ENCODE results near the gene SBSN.

SBSN gene

GRCh38 chr19:35554076-35554475 lies 26.0 kb upstream of the SBSN start:
- no peak for DNase-seq

- DNase-seq = no peak
Observed at GRCh38 chr19:35553385-35554000, 25.4 kb upstream of the SBSN start.

GRCh38 chr19:35552534-35553384 lies 24.6 kb upstream of the SBSN start:
- no peak for DNase-seq

DNA sequence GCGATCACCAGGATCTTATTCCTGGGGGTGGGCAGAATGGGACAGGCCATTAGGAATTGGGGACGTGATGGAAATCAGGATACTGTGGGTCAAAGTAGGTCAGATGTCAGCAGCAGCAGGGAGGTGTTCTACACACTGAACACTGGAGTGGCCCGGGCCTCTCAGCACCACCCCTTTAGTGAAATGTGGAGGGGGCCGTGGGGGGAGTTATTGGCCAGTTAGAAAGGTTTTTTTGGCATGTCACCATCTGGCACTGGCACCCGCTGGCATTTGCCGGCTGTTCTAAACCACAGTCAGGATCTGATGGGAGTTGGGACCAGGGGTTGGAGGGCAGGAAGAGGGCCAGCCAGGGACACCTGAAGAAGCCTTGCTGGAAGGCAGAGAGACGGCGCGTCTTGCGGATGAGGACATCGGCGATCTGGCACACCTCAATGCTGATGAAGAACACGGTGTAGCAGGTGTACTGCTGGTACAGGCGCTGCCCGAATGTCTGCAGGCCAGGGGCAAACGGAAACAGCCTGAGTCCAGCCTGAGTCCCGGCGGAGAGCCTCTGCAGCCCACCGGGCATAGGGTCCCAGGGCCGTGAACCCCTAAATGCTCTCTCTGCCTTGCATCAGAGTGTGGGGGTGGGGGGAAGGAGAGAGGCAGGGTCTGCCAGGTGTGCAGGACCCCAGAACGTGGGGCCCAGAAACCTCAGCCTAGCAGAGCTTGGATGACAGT lies 23.1 kb upstream of the SBSN start:
- no peak for DNase-seq

DNA sequence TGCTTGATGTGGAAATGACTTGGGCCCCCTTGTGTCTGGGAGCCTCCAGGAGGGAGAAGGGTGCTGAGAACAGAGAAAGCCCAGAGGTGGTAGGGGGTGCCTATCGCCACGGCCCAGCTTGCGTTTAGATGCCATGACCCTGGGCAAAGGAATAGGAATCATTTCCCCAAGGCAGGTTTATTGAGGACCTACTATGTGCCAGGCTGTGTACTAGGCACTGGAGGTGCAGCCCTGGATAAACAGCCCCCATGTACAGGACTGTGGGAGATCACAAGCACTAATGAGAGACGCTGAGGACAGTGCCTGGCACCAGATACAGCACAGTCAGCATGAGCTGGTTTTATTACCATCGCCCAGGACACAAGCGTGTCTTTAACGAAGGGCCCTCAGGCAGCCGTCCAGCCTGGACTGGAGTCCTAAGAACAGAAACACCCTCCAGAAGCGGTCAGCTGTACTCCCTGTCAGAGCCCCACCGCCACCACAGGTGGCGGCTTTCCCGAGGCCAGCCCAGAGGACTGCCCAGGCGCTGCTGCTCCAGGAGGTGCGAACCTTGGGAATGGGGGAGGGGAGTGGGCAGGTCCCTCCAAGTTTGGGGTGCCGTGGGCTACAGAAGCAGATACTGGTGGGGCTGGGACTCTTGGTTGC lies 21.9 kb upstream of the SBSN start:
- no peak for DNase-seq

GRCh38 chr19:35549174-35549788 lies 21.2 kb upstream of the SBSN start:
- peak; percentile 28 for DNase-seq

DNA sequence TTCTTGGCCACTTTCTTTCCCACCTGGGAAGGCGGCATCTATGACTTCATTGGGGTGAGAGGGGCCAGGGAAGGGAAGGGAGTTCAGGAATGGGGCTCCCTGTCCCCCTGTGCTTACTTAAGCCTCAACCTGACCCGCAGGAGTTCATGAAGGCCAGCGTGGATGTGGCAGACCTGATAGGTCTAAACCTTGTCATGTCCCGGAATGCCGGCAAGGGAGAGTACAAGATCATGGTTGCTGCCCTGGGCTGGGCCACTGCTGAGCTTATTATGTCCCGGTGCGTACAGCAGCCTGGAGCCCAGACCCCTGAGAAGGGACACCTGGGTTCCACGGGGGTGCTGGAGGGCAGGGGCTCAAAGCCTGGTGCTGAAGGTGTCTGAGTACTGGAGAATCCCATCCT lies 18.4 kb upstream of the SBSN start:
- no peak for DNase-seq

- DNase-seq = peak; percentile 58
Observed at GRCh38 chr19:35545855-35546381, 17.8 kb upstream of the SBSN start.

DNA sequence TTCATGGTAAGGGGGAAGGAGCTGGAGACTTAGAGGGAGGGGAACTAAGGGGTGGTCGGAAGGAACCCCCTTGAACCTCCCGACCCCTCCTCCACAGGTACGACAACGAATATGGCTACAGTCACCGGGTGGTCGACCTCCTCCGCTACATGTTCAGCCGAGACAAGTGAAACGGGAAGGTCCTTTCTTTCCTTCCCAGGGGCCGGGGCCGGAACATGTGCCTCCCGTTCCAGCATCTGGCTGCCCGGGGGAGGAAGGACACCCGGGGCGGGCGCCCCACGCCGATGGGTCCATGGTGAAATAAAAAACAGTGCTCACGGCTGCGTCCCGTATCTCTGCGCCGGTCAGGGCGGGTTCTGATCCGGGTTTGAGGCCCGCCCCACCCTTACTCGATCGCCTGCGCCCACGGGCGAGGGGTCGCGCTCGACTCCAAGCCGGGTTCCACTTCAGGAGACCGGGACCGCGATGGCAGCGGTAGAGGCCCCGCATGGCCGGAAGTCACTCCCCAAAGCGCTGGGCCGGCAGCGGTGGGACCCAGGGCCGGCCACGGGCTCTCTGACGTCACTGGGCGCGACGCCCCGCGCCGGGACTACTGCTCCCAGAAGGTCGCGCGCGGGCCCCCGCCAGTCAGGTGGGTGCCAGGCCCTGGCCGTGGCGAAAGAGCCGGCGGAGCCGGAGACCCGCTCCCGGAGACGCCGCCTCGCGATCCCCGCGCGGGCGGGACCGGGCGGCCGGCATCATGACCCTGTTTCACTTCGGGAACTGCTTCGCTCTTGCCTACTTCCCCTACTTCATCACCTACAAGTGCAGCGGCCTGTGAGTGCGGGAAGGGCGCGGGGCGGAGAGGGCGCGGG lies 17.1 kb upstream of the SBSN start, which contains the start of gene TMEM147:
TSS of gene TMEM147 (plus strand) at position 626 of the 854 bp plus-strand sequence. CDS start at position 740, 114 bp downstream.
- DNase-seq = peak; percentile 76

DNA sequence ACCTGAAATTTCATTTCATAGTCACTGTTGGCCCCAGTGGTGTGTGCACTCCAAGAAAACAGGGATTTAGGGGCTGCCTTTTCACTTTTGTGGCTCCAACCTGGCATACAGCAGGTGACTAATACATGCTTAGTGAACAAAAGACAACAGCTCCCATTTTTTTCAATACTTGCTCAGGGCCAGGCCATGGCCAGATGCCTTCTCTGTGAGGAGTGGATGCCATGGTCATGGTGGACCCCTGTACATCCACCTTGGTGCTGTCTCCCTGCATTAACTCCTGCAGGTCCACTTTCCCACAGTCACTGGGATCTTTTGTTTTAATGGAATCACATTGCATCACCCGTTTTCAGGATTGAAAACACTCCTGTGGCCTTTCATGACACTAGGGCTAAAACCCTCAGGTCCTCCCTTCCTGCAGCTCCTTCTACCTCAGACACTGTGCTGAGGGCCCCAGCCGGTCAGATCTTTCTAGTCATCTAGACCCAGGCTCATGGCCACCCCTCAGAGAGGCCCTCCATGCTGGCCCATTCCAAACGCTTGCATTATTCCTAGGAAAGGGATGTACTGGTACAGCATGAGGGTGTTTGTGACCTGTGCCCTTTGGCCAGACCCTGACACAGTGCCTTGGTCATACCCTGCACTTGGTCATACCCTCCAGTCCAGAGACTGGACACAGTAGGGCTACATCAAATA lies 16.1 kb upstream of the SBSN start:
- no peak for DNase-seq

DNA sequence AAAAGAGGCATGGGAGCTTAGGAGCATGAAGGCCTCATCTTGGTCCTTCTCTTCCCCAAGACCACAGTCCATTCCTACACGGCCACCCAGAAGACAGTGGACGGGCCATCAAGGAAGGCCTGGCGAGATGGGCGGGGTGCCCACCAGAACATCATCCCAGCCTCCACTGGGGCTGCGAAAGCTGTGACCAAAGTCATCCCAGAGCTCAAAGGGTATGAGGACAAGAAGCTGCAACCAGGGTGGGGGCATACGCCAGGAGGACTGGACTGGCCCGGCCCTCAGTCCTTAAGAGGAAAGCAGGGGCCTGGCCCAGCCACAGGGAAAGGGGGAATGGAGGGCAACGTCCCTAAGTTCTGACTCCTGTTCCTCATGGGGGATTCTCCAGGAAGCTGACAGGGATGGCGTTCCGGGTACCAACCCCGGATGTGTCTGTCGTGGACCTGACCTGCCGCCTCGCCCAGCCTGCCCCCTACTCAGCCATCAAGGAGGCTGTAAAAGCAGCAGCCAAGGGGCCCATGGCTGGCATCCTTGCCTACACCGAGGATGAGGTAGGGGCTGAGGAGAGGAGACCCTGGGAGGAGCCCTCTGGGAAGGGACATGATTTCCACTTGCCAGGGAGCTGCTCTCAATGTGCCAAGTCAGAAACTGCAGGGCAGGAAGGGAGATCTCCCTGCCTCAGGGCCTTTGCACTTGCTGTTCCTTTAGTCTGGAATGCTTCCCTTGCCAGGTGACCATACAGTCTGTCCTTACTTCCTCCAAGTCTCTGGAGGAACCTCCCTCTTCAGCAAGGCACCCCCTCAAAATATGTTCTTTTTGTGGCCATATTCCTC lies 15.4 kb upstream of the SBSN start:
- DNase-seq = no peak

DNA sequence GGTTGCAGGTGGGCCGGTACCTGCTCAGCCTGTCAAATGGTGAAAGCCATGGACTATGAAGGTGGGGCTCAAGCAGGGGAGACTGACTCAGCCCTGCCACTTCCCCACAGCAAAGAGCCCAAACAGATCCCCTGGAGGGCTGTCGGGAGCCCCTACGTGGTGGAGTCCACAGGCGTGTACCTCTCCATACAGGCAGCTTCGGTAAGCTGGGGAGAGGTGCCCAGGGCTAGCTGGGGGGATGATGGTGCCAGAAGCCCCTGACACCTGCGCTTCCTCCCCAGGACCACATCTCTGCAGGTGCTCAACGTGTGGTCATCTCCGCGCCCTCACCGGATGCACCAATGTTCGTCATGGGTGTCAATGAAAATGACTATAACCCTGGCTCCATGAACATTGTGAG lies 14.1 kb upstream of the SBSN start:
- no peak for DNase-seq

GRCh38 chr19:35540356-35540927 lies 12.3 kb upstream of the SBSN start:
- DNase-seq = no peak

GRCh38 chr19:35539850-35540249 lies 11.7 kb upstream of the SBSN start:
- DNase-seq = no peak

DNA sequence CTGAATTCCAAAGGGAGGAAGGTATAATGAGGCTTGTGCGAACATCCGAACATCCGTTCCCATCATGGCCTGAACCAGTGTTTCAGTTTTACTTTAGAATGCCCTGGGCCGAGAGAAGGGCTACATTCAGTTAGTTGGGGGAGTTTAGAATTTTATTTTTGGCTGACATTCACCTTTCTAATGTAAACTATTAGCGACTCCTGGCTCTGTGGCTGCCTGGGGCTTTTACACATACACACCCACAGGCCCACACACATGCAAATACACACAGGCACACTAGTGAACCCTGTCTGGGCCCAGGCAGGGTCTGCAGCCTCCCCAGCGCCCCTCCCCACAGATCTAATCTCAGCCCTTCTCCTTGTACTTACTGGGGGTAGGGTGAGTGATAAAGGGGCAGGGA lies 11.2 kb upstream of the SBSN start:
- DNase-seq = no peak

GRCh38 chr19:35534803-35535480 lies 6.8 kb upstream of the SBSN start:
- no peak for DNase-seq

- DNase-seq = no peak
Observed at GRCh38 chr19:35533822-35534392, 5.8 kb upstream of the SBSN start.

- DNase-seq = no peak
Observed at GRCh38 chr19:35533201-35533821, 5.2 kb upstream of the SBSN start, which contains the start of gene GAPDHS. TSS of gene GAPDHS (plus strand) at chr19:35533456. CDS start at chr19:35533528, 72 bp downstream.
